Mucosa of descending colon (tissue), 3 donors: ENCODE measurements around the gene LIPK. TPM values are rescaled to one million over a fixed set of nuclear protein-coding genes. Genes with fewer than 3 reads are reported as not detected.

Experiments used
- ATAC-seq: fragments of 200-7000 bp; cut with Tn5 transposase; one replicate; pipeline ENCODE4 v1.9.1; 2020; ENCODE audit warnings: mild to moderate bottlenecking, moderate library complexity
- DNase-seq, 3 donors: peaks; one replicate each; pipeline ENCODE4 v3.0.0-alpha.2; 2020
- H3K36me3 ChIP-seq: fragments of 200-600 bp; one replicate; pipeline ENCODE4 v1.8.0; 2021; ENCODE audit warnings: low read depth, mild to moderate bottlenecking
- H3K4me1 ChIP-seq: fragments of 200-600 bp; one replicate; pipeline ENCODE4 v1.8.0; 2021; ENCODE audit warnings: low read depth, mild to moderate bottlenecking
- H3K4me3 ChIP-seq: fragments of 200-600 bp; one replicate; pipeline ENCODE4 v1.8.0; 2021; ENCODE audit warnings: mild to moderate bottlenecking
- H3K9me3 ChIP-seq: fragments of 200-600 bp; one replicate; pipeline ENCODE4 v1.8.0; 2021; ENCODE audit warnings: mild to moderate bottlenecking
- CTCF ChIP-seq: fragments of 200-600 bp; IDR thresholded peaks from one replicate; pipeline ENCODE4 v1.8.0; 2022; ENCODE audit warnings: antibody characterized with exemption, mild to moderate bottlenecking
- intact Hi-C, 2 donors: fragments of 100-400 bp; cut with DNase I in 1 of 2; cut with micrococcal nuclease in 1 of 2; formaldehyde crosslinking; loops; one replicate each; pipeline versions ENCODE4 v1.11.0 to v1.11.1; 2022; cut with DNase I, micrococcal nuclease
- total RNA-seq, 3 donors: library from RNA; stranded (reverse); fragmentation: NEBNext Ultra II Directional in 2 of 3; extraction: Animal tissue kit (Norgen Biotek cat#: 25700) in 2 of 3; gene quantifications; one replicate each; pipeline versions ENCODE4 v1.2.1 to v1.2.4, GENCODE V29; 2021 to 2023
- donor health status: DM: no; HTN: no; CAD: no; lungs with moderate emphysema.
- donor health status: DM: no; HTN: no; CAD: no.
- donor health status: DM: no; HTN: yes; CAD: no.

LIPK gene
- total RNA-seq, 3 donors from 2014 or later = not detected

- no peak for TF ChIP-seq CTCF
- intact Hi-C loops = no loop called here
- ATAC-seq = no peak
- Histone ChIP-seq H3K4me3 (no peak overlapping the region), H3K9me3 (no peaks in the 10 kb centered on the region), H3K4me1 (no peaks in the 10 kb centered on the region), H3K36me3 (no peaks in the 10 kb centered on the region)
- DNase-seq = no peak
Measured at GRCh38 chr10:88755753-88756152, 49.7 kb downstream of the LIPK start.

- Histone ChIP-seq H3K4me1 (no peaks in the 10 kb centered on the region), H3K36me3 (no peaks in the 10 kb centered on the region), H3K9me3 (no peaks in the 10 kb centered on the region), H3K4me3 (no peak overlapping the region)
- DNase-seq = no peak
- intact Hi-C loops = no loop called here
- no peak for ATAC-seq
- TF ChIP-seq CTCF = no peak
Measured at GRCh38 chr10:88756660-88757059, 50.6 kb downstream of the LIPK start.

GRCh38 chr10:88759366-88760101 lies 53.5 kb downstream of the LIPK start, which contains the start of gene LIPN:
Gene LIPN, plus strand, starts transcription at chr10:88760020. Its CDS starts 1,386 bp downstream, at chr10:88761406.
- TF ChIP-seq CTCF = no peak
- Histone ChIP-seq H3K9me3 (no peaks in the 10 kb centered on the region), H3K4me1 (no peaks in the 10 kb centered on the region), H3K36me3 (no peaks in the 10 kb centered on the region), H3K4me3 (no peak within 1 kb of the TSS)
- intact Hi-C loops = no loop called here
- ATAC-seq (peak; percentile 72), DNase-seq (peak in 1 of 3 donors; percentile 6)

- H3K4me1 ChIP-seq = no peaks in the 10 kb centered on the region
- no peak for ATAC-seq
Measured at GRCh38 chr10:88762906-88763305, 56.9 kb downstream of the LIPK start.

GRCh38 chr10:88763441-88763840 lies 57.4 kb downstream of the LIPK start:
- H3K9me3 ChIP-seq = no peaks in the 10 kb centered on the region
- no peaks in the 10 kb centered on the region for H3K4me1 ChIP-seq
- intact Hi-C loops = no loop called here
- no peak overlapping the region for H3K4me3 ChIP-seq
- no peak for TF ChIP-seq CTCF
- ATAC-seq (no peak), DNase-seq (no peak)
- H3K36me3 ChIP-seq = no peaks in the 10 kb centered on the region

More at GRCh38 chr10:88762906-88763305, 56.9 kb downstream of the LIPK start:
- intact Hi-C loops = no loop called here
- Histone ChIP-seq H3K4me3 (no peak overlapping the region), H3K9me3 (no peaks in the 10 kb centered on the region), H3K36me3 (no peaks in the 10 kb centered on the region)
- no peak for DNase-seq
- no peak for TF ChIP-seq CTCF
